Progenitor cell of endocrine pancreas (in vitro differentiated cells): ENCODE data around the gene MYL2. TPM values are rescaled to one million over a fixed set of nuclear protein-coding genes. Genes with fewer than 3 reads are reported as not detected.

ENCODE experiments used
- DNase-seq: peaks from one replicate; pipeline ENCODE4 v3.0.0; 2021; ENCODE audit warnings: low spot score; ENCODE audit not compliant: unreplicated experiment
- H3K27ac Mint-ChIP-seq: 2 replicates; pipeline ENCODE4 v1.8.0; 2021; ENCODE audit warnings: mild to moderate bottlenecking, moderate library complexity, mixed read lengths
- H3K27me3 Mint-ChIP-seq: 2 replicates; pipeline ENCODE4 v1.8.0; 2021; ENCODE audit warnings: mixed read lengths
- H3K36me3 Mint-ChIP-seq: 2 replicates; pipeline ENCODE4 v1.8.0; 2022; ENCODE audit warnings: mixed read lengths; ENCODE audit not compliant: insufficient read depth
- H3K4me1 Mint-ChIP-seq: 2 replicates; pipeline ENCODE4 v1.8.0; 2021; ENCODE audit warnings: low read depth, mixed read lengths
- H3K4me3 Mint-ChIP-seq: 2 replicates; pipeline ENCODE4 v1.8.0; 2021; ENCODE audit warnings: low read depth, mild to moderate bottlenecking, moderate library complexity, mixed read lengths
- H3K9me3 Mint-ChIP-seq: 2 replicates; pipeline ENCODE4 v1.8.0; 2021; ENCODE audit warnings: low read depth, mixed read lengths
- CTCF ChIP-seq: fragments of 200-600 bp; sonication (generic); IDR thresholded peaks from one replicate; pipeline ENCODE4 v1.5.0; 2021; ENCODE audit warnings: antibody characterized with exemption, mild to moderate bottlenecking; ENCODE audit not compliant: unreplicated experiment
- long read RNA-seq: library from polyadenylated mRNA; unstranded; transcript quantifications from one replicate; pipeline ENCODE4 v2.0.0, GENCODE V29; 2020
- total RNA-seq: library from RNA; stranded (reverse); gene quantifications from 2 replicates; pipeline ENCODE4 v1.2.1, GENCODE V29; 2021

MYL2 gene
- total RNA-seq = not detected in 2 replicates
- long read RNA-seq = 0 reads

GRCh38 chr12:110920324-110920910 lies at the start of gene MYL2:
Gene MYL2, minus strand, starts transcription at chr12:110920579. Its CDS starts 50 bp downstream, at chr12:110920529.
- H3K27me3 Mint-ChIP-seq = peaks cover 13% of the 10 kb centered on the region
- TF ChIP-seq CTCF = no peak
- DNase-seq = no peak
- H3K9me3 Mint-ChIP-seq = no peaks in the 10 kb centered on the region
- no peak within 1 kb of the TSS for H3K27ac Mint-ChIP-seq
- H3K4me3 Mint-ChIP-seq = no peak within 1 kb of the TSS
- H3K4me1 Mint-ChIP-seq = peaks cover 7% of the 10 kb centered on the region
- H3K36me3 Mint-ChIP-seq = no peaks in the 10 kb centered on the region

- no peaks in the 10 kb centered on the region for H3K4me1 Mint-ChIP-seq
- no peak for DNase-seq
- H3K4me3 Mint-ChIP-seq = no peak overlapping the region
- TF ChIP-seq CTCF = no peak
- H3K27ac Mint-ChIP-seq = no peak overlapping the region
- peaks cover 27% of the 10 kb centered on the region for H3K27me3 Mint-ChIP-seq
- H3K36me3 Mint-ChIP-seq = no peaks in the 10 kb centered on the region
- H3K9me3 Mint-ChIP-seq = no peaks in the 10 kb centered on the region
Observed at GRCh38 chr12:110966081-110966760, 45.8 kb upstream of the MYL2 start.

GRCh38 chr12:110965574-110965973 lies 45.2 kb upstream of the MYL2 start:
- no peak for TF ChIP-seq CTCF

GRCh38 chr12:110960795-110961194 lies 40.4 kb upstream of the MYL2 start:
- H3K4me3 Mint-ChIP-seq = no peak overlapping the region
- no peak for DNase-seq
- no peaks in the 10 kb centered on the region for H3K4me1 Mint-ChIP-seq
- no peaks in the 10 kb centered on the region for H3K36me3 Mint-ChIP-seq
- H3K27me3 Mint-ChIP-seq = peaks cover 26% of the 10 kb centered on the region
- no peaks in the 10 kb centered on the region for H3K9me3 Mint-ChIP-seq
- no peak overlapping the region for H3K27ac Mint-ChIP-seq
- no peak for TF ChIP-seq CTCF

More at GRCh38 chr12:110965574-110965973, 45.2 kb upstream of the MYL2 start:
- H3K4me3 Mint-ChIP-seq = no peak overlapping the region
- H3K27ac Mint-ChIP-seq = no peak overlapping the region
- DNase-seq = no peak
- H3K4me1 Mint-ChIP-seq = no peaks in the 10 kb centered on the region
- no peaks in the 10 kb centered on the region for H3K9me3 Mint-ChIP-seq
- peaks cover 27% of the 10 kb centered on the region for H3K27me3 Mint-ChIP-seq
- H3K36me3 Mint-ChIP-seq = no peaks in the 10 kb centered on the region

- H3K4me3 Mint-ChIP-seq = no peak overlapping the region
- no peaks in the 10 kb centered on the region for H3K4me1 Mint-ChIP-seq
- DNase-seq = no peak
- H3K36me3 Mint-ChIP-seq = no peaks in the 10 kb centered on the region
- H3K9me3 Mint-ChIP-seq = no peaks in the 10 kb centered on the region
- H3K27ac Mint-ChIP-seq = no peak overlapping the region
- H3K27me3 Mint-ChIP-seq = peaks cover 25% of the 10 kb centered on the region
- no peak for TF ChIP-seq CTCF
Observed at GRCh38 chr12:110957652-110958051, 37.3 kb upstream of the MYL2 start.
